H9 (cell line): Measurements from ENCODE around the gene BICD1. TPM values are rescaled to one million over a fixed set of nuclear protein-coding genes. Genes with fewer than 3 reads are reported as not detected.
"Not testable (repeated sequence)": the region's sequence is repeated elsewhere in the genome, so short reads cannot be mapped to it uniquely, and the experiment has no call there.

Experiments
- DNase-seq: peaks from one replicate; pipeline ENCODE4 v3.0.0-alpha.2; 2017
- H2AFZ ChIP-seq: one replicate; pipeline ENCODE4 v1.6.1; 2013; ENCODE audit warnings: mild to moderate bottlenecking, low read length, control low read depth, moderate library complexity
- H2AK5ac ChIP-seq: 2 replicates; pipeline ENCODE4 v1.6.1; 2013; ENCODE audit warnings: low read length, control low read depth, mixed read lengths; ENCODE audit not compliant: insufficient read length
- H2BK120ac ChIP-seq: one replicate; pipeline ENCODE4 v1.6.1; 2013; ENCODE audit warnings: low read depth, mild to moderate bottlenecking, low read length, control low read depth, inconsistent platforms; ENCODE audit not compliant: poor library complexity, severe bottlenecking
- H2BK12ac ChIP-seq: 2 replicates; pipeline ENCODE4 v1.6.1; 2013; ENCODE audit warnings: low read length, control low read depth, mixed read lengths, low read depth; ENCODE audit not compliant: insufficient read length
- H2BK15ac ChIP-seq: 2 replicates; pipeline ENCODE4 v1.6.1; 2013; ENCODE audit warnings: low read depth, low read length, control low read depth
- H2BK20ac ChIP-seq: one replicate; pipeline ENCODE4 v1.6.1; 2013; ENCODE audit warnings: low read depth, mild to moderate bottlenecking, low read length, control low read depth, inconsistent platforms; ENCODE audit not compliant: poor library complexity, severe bottlenecking
- H2BK5ac ChIP-seq: 2 replicates; pipeline ENCODE4 v1.6.1; 2013; ENCODE audit warnings: low read length, control low read depth, mixed read lengths; ENCODE audit not compliant: insufficient read length
- H3K14ac ChIP-seq: 2 replicates; pipeline ENCODE4 v1.6.1; 2013; ENCODE audit warnings: low read length, control low read depth; ENCODE audit not compliant: insufficient read depth
- H3K18ac ChIP-seq: 2 replicates; pipeline ENCODE4 v1.6.1; 2013; ENCODE audit warnings: low read depth, mild to moderate bottlenecking, mixed read lengths, low read length, control low read depth; ENCODE audit not compliant: insufficient read length
- H3K23ac ChIP-seq: 2 replicates; pipeline ENCODE4 v1.6.1; 2013; ENCODE audit warnings: low read length, control low read depth, mixed read lengths, low read depth; ENCODE audit not compliant: insufficient read length
- H3K23me2 ChIP-seq: 2 replicates; pipeline ENCODE4 v1.6.1; 2013; ENCODE audit warnings: low read depth, mild to moderate bottlenecking, mixed read lengths, low read length, control low read depth; ENCODE audit not compliant: insufficient read length, poor library complexity, severe bottlenecking
- H3K27ac ChIP-seq: 2 replicates; pipeline ENCODE4 v1.5.1; 2013; ENCODE audit warnings: low read length, control low read depth, mixed read lengths, low read depth; ENCODE audit not compliant: insufficient read length
- H3K27me3 ChIP-seq: 2 replicates; pipeline ENCODE4 v1.6.1; 2013; ENCODE audit warnings: low read length, control low read depth, inconsistent platforms; ENCODE audit not compliant: insufficient read depth
- H3K4ac ChIP-seq: 2 replicates; pipeline ENCODE4 v1.6.1; 2013; ENCODE audit warnings: low read depth, mild to moderate bottlenecking, control low read depth, inconsistent platforms, low read length, moderate library complexity
- H3K4me1 ChIP-seq: 2 replicates; pipeline ENCODE4 v1.6.1; 2013; ENCODE audit warnings: low read length, control low read depth, inconsistent platforms; ENCODE audit not compliant: insufficient read depth
- H3K4me2 ChIP-seq: 2 replicates; pipeline ENCODE4 v1.6.1; 2013; ENCODE audit warnings: low read length, control low read depth, mixed read lengths; ENCODE audit not compliant: insufficient read length, insufficient read depth
- H3K56ac ChIP-seq: 2 replicates; pipeline ENCODE4 v1.6.1; 2013; ENCODE audit warnings: low read depth, mild to moderate bottlenecking, mixed read lengths, low read length, control low read depth; ENCODE audit not compliant: insufficient read length
- H3K79me1 ChIP-seq: 2 replicates; pipeline ENCODE4 v1.6.1; 2013; ENCODE audit warnings: low read depth, mild to moderate bottlenecking, moderate library complexity, low read length, control low read depth, inconsistent platforms; ENCODE audit not compliant: insufficient read depth, poor library complexity, severe bottlenecking
- H3K79me2 ChIP-seq: 2 replicates; pipeline ENCODE4 v1.6.1; 2013; ENCODE audit warnings: low read length, control low read depth, inconsistent platforms; ENCODE audit not compliant: insufficient read depth
- H3K9ac ChIP-seq: 2 replicates; pipeline ENCODE4 v1.6.1; 2013; ENCODE audit warnings: low read length, control low read depth, mixed read lengths; ENCODE audit not compliant: insufficient read length; ENCODE audit errors: extremely low read depth
- H3K9me3 ChIP-seq: one replicate; pipeline ENCODE4 v1.6.1; 2013; ENCODE audit warnings: low read depth, low read length, inconsistent platforms; ENCODE audit not compliant: control insufficient read depth
- H3T11ph ChIP-seq: one replicate; pipeline ENCODE4 v1.6.1; 2013; ENCODE audit warnings: mild to moderate bottlenecking, low read length, control low read depth, inconsistent platforms
- H4K20me1 ChIP-seq: one replicate; pipeline ENCODE4 v1.6.1; 2013; ENCODE audit not compliant: control insufficient read depth, insufficient read length, insufficient read depth
- H4K5ac ChIP-seq: 2 replicates; pipeline ENCODE4 v1.6.1; 2013; ENCODE audit warnings: low read depth, mild to moderate bottlenecking, mixed read lengths, low read length, control low read depth; ENCODE audit not compliant: insufficient read length
- H4K8ac ChIP-seq: replicated peaks from 2 replicates; pipeline ENCODE4 v1.6.1; 2013; ENCODE audit warnings: low read length, control low read depth, mixed read lengths, low read depth; ENCODE audit not compliant: insufficient read length
- H4K91ac ChIP-seq: 2 replicates; pipeline ENCODE4 v1.6.1; 2013; ENCODE audit warnings: low read depth, mild to moderate bottlenecking, moderate library complexity, mixed read lengths, low read length, control low read depth; ENCODE audit not compliant: insufficient read length
- H3K27ac Mint-ChIP-seq, 3 experiments: 2 replicates in 2 of 3; 3 replicates in 1 of 3; pipeline ENCODE4 v1.8.0; 2020 to 2021; ENCODE audit warnings: mixed read lengths in 3 of 3, mild to moderate bottlenecking in 1 of 3, moderate library complexity in 1 of 3
- H3K27me3 Mint-ChIP-seq: 2 replicates; pipeline ENCODE4 v1.8.0; 2021; ENCODE audit warnings: low read depth, mild to moderate bottlenecking, moderate library complexity, mixed read lengths
- H3K36me3 Mint-ChIP-seq, 3 experiments: 2 replicates in 2 of 3; 3 replicates in 1 of 3; pipeline ENCODE4 v1.8.0; 2020 to 2021; ENCODE audit warnings: low read depth in 3 of 3, mixed read lengths in 3 of 3; ENCODE audit not compliant: insufficient read depth in 1 of 3
- H3K4me1 Mint-ChIP-seq, 2 experiments: 2 replicates each; pipeline ENCODE4 v1.8.0; 2020; ENCODE audit warnings: mixed read lengths in 2 of 2
- H3K4me3 Mint-ChIP-seq, 2 experiments: 2 replicates in 1 of 2; 3 replicates in 1 of 2; pipeline ENCODE4 v1.8.0; 2020 to 2021; ENCODE audit warnings: mild to moderate bottlenecking in 2 of 2, mixed read lengths in 2 of 2, moderate library complexity in 1 of 2
- H3K9me3 Mint-ChIP-seq, 2 experiments: 2 replicates in 1 of 2; 3 replicates in 1 of 2; pipeline ENCODE4 v1.8.0; 2020; ENCODE audit warnings: mild to moderate bottlenecking in 2 of 2, mixed read lengths in 2 of 2, moderate library complexity in 1 of 2
- CTCF ChIP-seq: fragments of 200-600 bp; sonication (generic); conservative IDR thresholded peaks from 3 replicates; pipeline ENCODE4 v1.8.0; 2021; ENCODE audit warnings: antibody characterized with exemption, mild to moderate bottlenecking
- WGBS: extraction: QIAGEN DNeasy Blood & Tissue Kit; methylation state at CpG from one replicate; pipeline ENCODE4 v1.1.7; 2013; ENCODE audit warnings: missing lambda C conversion rate, low lambda C conversion rate, mixed read lengths; ENCODE audit not compliant: insufficient read length; ENCODE audit errors: extremely low coverage; 5-methylcytosine and 5-hydroxymethylcytosine counted together
- total RNA-seq: library from RNA; stranded (reverse); gene quantifications from 2 replicates; pipeline ENCODE4 v1.2.1, GENCODE V29; 2021

The BICD1 gene
- total RNA-seq, 1 experiment from 2014 or later = 134 TPM

- Histone ChIP-seq H3K4me1 (0 out of 2 replicates have a peak, but pooled peaks cover 2% of the 10 kb centered on the region), H3K4ac (no peak overlapping the region), H3K18ac (no peak overlapping the region), H3K27me3 (no peaks in the 10 kb centered on the region), H4K5ac (no peak overlapping the region), H2BK20ac (no peak overlapping the region), H4K8ac (no peak overlapping the region), H3K4me2 (no peak overlapping the region), H2BK12ac (no peak overlapping the region), H4K20me1 (no peaks in the 10 kb centered on the region), H3K27ac (no peak overlapping the region), H4K91ac (no peak overlapping the region), H2AFZ (no peak overlapping the region), H3K56ac (no peak overlapping the region), H2AK5ac (no peak overlapping the region), H3T11ph (no peak overlapping the region), H2BK5ac (no peak overlapping the region), H3K9ac (no peak overlapping the region), H3K79me1 (no peaks in the 10 kb centered on the region), H3K9me3 (no peaks in the 10 kb centered on the region), H3K14ac (no peak overlapping the region), H2BK15ac (no peak overlapping the region), H3K79me2 (no peaks in the 10 kb centered on the region), H2BK120ac (no peak overlapping the region), H3K23me2 (no peaks in the 10 kb centered on the region), H3K23ac (no peak overlapping the region)
- TF ChIP-seq CTCF = no peak
- no CpG with 5 or more reads among the region's 4 CpGs for WGBS
- no peak overlapping the region; a peak in 1 of 7 replicates for H3K27ac Mint-ChIP-seq
- H3K27me3 Mint-ChIP-seq = no peaks in the 10 kb centered on the region
- DNase-seq = no peak
- H3K9me3 Mint-ChIP-seq = no peaks in the 10 kb centered on the region
- no peak overlapping the region for H3K4me3 Mint-ChIP-seq
- peaks cover 27 to 32% of the 10 kb centered on the region in 2 experiments for H3K4me1 Mint-ChIP-seq
- no peaks in the 10 kb centered on the region; a peak in 1 of 7 replicates for H3K36me3 Mint-ChIP-seq
Observed at GRCh38 chr12:32098112-32098511, 8.5 kb upstream of the BICD1 start.

- not testable (repeated sequence) for H3K79me1 ChIP-seq, H3K27ac ChIP-seq, H3K4me1 ChIP-seq, H3K56ac ChIP-seq, H3K4ac ChIP-seq, H4K5ac ChIP-seq, H2BK120ac ChIP-seq, H3T11ph ChIP-seq, H3K9me3 ChIP-seq, H3K23ac ChIP-seq, H2AK5ac ChIP-seq, H3K4me3 Mint-ChIP-seq, H4K8ac ChIP-seq, H3K27me3 ChIP-seq, H2BK12ac ChIP-seq, H3K23me2 ChIP-seq, H2BK20ac ChIP-seq, H4K91ac ChIP-seq, H2AFZ ChIP-seq, H3K9me3 Mint-ChIP-seq, H3K4me2 ChIP-seq, H3K14ac ChIP-seq, H4K20me1 ChIP-seq, H3K9ac ChIP-seq, H2BK15ac ChIP-seq, H3K27me3 Mint-ChIP-seq, H3K36me3 Mint-ChIP-seq, DNase-seq, H2BK5ac ChIP-seq, H3K18ac ChIP-seq, H3K79me2 ChIP-seq
- WGBS = no CpG with 5 or more reads among the region's 1 CpG
- Mint-ChIP-seq H3K4me1 (peaks cover 25 to 33% of the 10 kb centered on the region in 2 experiments), H3K27ac (peak overlapping the region in 2 of 3 experiments; percentile 35 to 96; a peak in 4 of 7 replicates)
Observed at GRCh38 chr12:32099275-32099674, 7.4 kb upstream of the BICD1 start.
